Bronchial smooth muscle cell (primary cell): Measurements from ENCODE around the gene KLHDC1. TPM values are rescaled to one million over a fixed set of nuclear protein-coding genes. Genes with fewer than 3 reads are reported as not detected.

Experiments used
- total RNA-seq: library from RNA; depleted of rRNA; stranded (reverse); fragments of >200 nt; gene quantifications from 2 replicates; pipeline ENCODE4 v1.2.1, GENCODE V29; 2014

Gene KLHDC1
- 6.5 and 9.0 TPM in 2 replicates for total RNA-seq

GRCh38 chr14:49692811-49693734 lies at the start of gene KLHDC1:
Gene KLHDC1 (plus strand): TSS chr14:49693120. CDS start chr14:49693195, 75 bp downstream.

GRCh38 chr14:49687942-49688700 lies 4.8 kb upstream of the KLHDC1 start, which contains the start of gene POLE2:
Gene POLE2 (minus strand): TSS chr14:49688214. CDS start chr14:49688203, 11 bp downstream.

GRCh38 chr14:49767571-49768300 lies 74.8 kb downstream of the KLHDC1 start, which contains the start of gene KLHDC2:
Gene KLHDC2 (plus strand): TSS chr14:49768153. CDS start chr14:49768469, 316 bp downstream.

Other genes with a start within 250 kb of the KLHDC1 start
- 1,629 and 2,428 TPM in 2 replicates for gene RPS29, start 106.7 kb upstream of the KLHDC1 start, total RNA-seq
- 8.4 and 11.3 TPM in 2 replicates for gene LRR1, start 94.2 kb upstream of the KLHDC1 start, total RNA-seq
- gene RPL36AL, start 72.5 kb upstream of the KLHDC1 start, total RNA-seq = 356 and 521 TPM in 2 replicates
- 38.1 and 63.4 TPM in 2 replicates for gene MGAT2, start 72.3 kb upstream of the KLHDC1 start, total RNA-seq
- gene DNAAF2, start 57.9 kb upstream of the KLHDC1 start, total RNA-seq = 5.5 and 6.5 TPM in 2 replicates
- 1.3 and 2.8 TPM in 2 replicates for gene POLE2, start 4.9 kb upstream of the KLHDC1 start, total RNA-seq
- gene KLHDC2, start 75.0 kb downstream of the KLHDC1 start, total RNA-seq = 115 and 118 TPM in 2 replicates
- 53.3 and 69.3 TPM in 2 replicates for gene NEMF, start 159.7 kb downstream of the KLHDC1 start, total RNA-seq
- 30.8 and 45.9 TPM in 2 replicates for gene ARF6, start 200.0 kb downstream of the KLHDC1 start, total RNA-seq